Measurements from ENCODE around the gene CUL5.

DNA sequence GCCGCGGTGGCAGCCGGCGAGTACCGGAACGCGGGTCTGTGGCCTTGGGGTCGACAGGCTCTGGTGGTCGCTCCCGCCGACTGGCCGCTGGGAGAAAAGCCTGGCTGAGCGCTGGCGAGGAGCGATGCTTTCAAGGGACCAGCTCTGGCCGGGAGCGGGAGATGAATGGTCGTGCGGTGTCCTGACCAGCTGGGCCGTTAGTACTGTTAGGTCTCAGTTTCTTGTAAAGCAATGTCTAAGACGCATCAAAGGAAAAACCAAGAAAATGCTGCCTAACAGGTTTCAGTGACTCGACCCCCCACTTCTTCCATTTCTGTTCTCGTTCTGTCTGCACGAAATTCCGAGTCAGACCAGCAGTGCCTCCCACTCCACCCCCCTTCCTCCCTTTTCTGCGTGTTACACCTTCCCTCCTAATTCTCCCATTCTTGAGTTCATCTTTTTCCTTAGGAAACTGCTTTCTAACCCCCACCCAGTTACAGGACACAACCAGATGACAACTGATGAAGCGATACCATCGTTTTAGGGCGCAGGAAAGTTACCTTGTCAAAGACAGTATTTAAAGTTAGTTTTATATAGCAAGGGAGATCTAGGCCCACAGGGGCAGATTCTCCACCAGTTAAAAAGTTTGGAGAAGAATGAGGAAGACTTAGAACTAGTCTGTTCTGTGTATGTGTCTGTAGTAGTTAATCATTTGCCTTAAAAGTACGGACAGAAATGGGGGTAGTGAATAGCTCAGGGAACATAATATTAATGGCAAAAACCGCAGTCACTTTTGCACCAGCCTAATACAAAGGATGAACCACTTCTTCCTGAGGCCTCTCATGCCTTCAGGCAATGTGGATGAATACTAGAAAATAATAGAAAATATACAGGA is 1.0 kb downstream of the CUL5 start:
- TF ChIP-seq CTCF (IDR thresholded peaks at IDR 0.05) (no peak), TAF1 (IDR thresholded peaks at IDR 0.05; ENCODE audit: borderline replicate concordance, low read depth, low read length) (no peak), RAD21 (IDR thresholded peaks at IDR 0.05; ENCODE audit: low read length) (no peak), GATA2 (CRISPR knock-in tag; IDR thresholded peaks at IDR 0.05) (no peak), RFX5 (IDR thresholded peaks at IDR 0.05; ENCODE audit: low read length) (no peak), POLR2AphosphoS5 (IDR thresholded peaks at IDR 0.05; ENCODE audit: low read depth, low read length) (no peak)
- TF ChIP-seq, protein P1, sequence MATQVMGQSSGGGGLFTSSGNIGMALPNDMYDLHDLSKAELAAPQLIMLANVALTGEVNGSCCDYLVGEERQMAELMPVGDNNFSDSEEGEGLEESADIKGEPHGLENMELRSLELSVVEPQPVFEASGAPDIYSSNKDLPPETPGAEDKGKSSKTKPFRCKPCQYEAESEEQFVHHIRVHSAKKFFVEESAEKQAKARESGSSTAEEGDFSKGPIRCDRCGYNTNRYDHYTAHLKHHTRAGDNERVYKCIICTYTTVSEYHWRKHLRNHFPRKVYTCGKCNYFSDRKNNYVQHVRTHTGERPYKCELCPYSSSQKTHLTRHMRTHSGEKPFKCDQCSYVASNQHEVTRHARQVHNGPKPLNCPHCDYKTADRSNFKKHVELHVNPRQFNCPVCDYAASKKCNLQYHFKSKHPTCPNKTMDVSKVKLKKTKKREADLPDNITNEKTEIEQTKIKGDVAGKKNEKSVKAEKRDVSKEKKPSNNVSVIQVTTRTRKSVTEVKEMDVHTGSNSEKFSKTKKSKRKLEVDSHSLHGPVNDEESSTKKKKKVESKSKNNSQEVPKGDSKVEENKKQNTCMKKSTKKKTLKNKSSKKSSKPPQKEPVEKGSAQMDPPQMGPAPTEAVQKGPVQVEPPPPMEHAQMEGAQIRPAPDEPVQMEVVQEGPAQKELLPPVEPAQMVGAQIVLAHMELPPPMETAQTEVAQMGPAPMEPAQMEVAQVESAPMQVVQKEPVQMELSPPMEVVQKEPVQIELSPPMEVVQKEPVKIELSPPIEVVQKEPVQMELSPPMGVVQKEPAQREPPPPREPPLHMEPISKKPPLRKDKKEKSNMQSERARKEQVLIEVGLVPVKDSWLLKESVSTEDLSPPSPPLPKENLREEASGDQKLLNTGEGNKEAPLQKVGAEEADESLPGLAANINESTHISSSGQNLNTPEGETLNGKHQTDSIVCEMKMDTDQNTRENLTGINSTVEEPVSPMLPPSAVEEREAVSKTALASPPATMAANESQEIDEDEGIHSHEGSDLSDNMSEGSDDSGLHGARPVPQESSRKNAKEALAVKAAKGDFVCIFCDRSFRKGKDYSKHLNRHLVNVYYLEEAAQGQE (IDR thresholded peaks at IDR 0.05; ENCODE audit: low read depth, low read length) = no peak
